Measurements from ENCODE around the gene LLGL2.

DNA sequence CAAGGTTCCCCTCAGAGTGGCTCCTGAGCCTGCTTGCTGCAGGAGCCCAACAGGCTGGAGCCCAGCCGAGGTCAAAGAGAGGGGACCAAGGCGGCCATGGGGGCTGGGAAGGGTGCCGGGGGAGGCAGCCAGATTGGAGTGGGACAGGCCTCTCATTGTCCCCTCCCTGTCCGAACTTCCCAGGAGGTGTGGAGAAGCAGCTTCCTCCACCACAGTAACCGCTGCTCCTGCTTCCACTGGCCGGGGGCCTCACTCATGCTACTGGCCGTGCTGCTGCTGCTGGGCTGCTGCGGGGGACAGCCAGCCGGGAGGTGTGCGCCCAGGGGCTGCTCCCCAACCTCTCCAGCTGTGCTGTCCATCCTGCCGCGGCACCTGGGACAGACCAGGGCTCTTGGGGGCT is 39.8 kb upstream of the LLGL2 start:
- TF ChIP-seq, protein P1, sequence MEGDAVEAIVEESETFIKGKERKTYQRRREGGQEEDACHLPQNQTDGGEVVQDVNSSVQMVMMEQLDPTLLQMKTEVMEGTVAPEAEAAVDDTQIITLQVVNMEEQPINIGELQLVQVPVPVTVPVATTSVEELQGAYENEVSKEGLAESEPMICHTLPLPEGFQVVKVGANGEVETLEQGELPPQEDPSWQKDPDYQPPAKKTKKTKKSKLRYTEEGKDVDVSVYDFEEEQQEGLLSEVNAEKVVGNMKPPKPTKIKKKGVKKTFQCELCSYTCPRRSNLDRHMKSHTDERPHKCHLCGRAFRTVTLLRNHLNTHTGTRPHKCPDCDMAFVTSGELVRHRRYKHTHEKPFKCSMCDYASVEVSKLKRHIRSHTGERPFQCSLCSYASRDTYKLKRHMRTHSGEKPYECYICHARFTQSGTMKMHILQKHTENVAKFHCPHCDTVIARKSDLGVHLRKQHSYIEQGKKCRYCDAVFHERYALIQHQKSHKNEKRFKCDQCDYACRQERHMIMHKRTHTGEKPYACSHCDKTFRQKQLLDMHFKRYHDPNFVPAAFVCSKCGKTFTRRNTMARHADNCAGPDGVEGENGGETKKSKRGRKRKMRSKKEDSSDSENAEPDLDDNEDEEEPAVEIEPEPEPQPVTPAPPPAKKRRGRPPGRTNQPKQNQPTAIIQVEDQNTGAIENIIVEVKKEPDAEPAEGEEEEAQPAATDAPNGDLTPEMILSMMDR (conservative IDR thresholded peaks at IDR 0.05 in 1 of 2, IDR thresholded peaks at IDR 0.05 in 1 of 2; ENCODE audit: low read depth in 1 of 2, low read length in 2 of 2) = no peak
- TF ChIP-seq EZH2 (IDR thresholded peaks at IDR 0.05; ENCODE audit: low read length, missing control alignments) = no peak
